ENCODE data around the gene PCSK5. TPM values are rescaled to one million over a fixed set of nuclear protein-coding genes. Genes with fewer than 3 reads are reported as not detected.

The PCSK5 gene
- polyA plus RNA-seq, 3 donors = 4.8 to 13.0 (median 7.1) TPM

GRCh38 chr9:76232861-76233489 is 342.5 kb downstream of the PCSK5 start:
- H2AFZ ChIP-seq (ENCODE audit: insufficient read depth, low read depth, low read length, poor library complexity, severe bottlenecking) = no peak overlapping the region
- TF ChIP-seq, protein P1, sequence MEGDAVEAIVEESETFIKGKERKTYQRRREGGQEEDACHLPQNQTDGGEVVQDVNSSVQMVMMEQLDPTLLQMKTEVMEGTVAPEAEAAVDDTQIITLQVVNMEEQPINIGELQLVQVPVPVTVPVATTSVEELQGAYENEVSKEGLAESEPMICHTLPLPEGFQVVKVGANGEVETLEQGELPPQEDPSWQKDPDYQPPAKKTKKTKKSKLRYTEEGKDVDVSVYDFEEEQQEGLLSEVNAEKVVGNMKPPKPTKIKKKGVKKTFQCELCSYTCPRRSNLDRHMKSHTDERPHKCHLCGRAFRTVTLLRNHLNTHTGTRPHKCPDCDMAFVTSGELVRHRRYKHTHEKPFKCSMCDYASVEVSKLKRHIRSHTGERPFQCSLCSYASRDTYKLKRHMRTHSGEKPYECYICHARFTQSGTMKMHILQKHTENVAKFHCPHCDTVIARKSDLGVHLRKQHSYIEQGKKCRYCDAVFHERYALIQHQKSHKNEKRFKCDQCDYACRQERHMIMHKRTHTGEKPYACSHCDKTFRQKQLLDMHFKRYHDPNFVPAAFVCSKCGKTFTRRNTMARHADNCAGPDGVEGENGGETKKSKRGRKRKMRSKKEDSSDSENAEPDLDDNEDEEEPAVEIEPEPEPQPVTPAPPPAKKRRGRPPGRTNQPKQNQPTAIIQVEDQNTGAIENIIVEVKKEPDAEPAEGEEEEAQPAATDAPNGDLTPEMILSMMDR (IDR thresholded peaks at IDR 0.05) = no peak
- Mint-ChIP-seq H3K9me3 (peaks cover 0 to 2% (median 0%) of the 10 kb centered on the region in 7 donors), H3K36me3 (no peaks in the 10 kb centered on the region), H3K4me1 (no peaks in the 10 kb centered on the region), H3K27me3 (ENCODE audit: low read depth in 3 of 3) (peaks cover 0 to 4% (median 1%) of the 10 kb centered on the region in 3 donors), H3K4me3 (no peak overlapping the region), H3K27ac (no peak overlapping the region)
- H3K9ac ChIP-seq (ENCODE audit: insufficient read depth, low read length, poor library complexity, severe bottlenecking) = no peak overlapping the region
- no peak overlapping the region for H3K4me2 ChIP-seq (replicated peaks; ENCODE audit: extremely low read depth, low read length, poor library complexity, severe bottlenecking)
- H3K79me2 ChIP-seq (ENCODE audit: insufficient read depth, low read length) = no peaks in the 10 kb centered on the region
- H4K20me1 ChIP-seq (ENCODE audit: insufficient read depth, low read length) = no peaks in the 10 kb centered on the region
- no peaks in the 10 kb centered on the region for H3K27me3 ChIP-seq (ENCODE audit: control insufficient read depth in 2 of 2, insufficient read depth in 2 of 2, low read length in 2 of 2)
- intact Hi-C loops (cut with micrococcal nuclease) = no loop called here
- H3K9me3 ChIP-seq (replicated peaks in 1 of 2; ENCODE audit: control insufficient read depth in 1 of 2, insufficient read depth in 1 of 2, low read length in 2 of 2) = no peaks in the 10 kb centered on the region
- 93% methylated on average over 5 of the region's 7 CpGs for WGBS (ENCODE audit: insufficient coverage)
- no peaks in the 10 kb centered on the region for H3K36me3 ChIP-seq (replicated peaks in 1 of 2; ENCODE audit: control insufficient read depth in 1 of 2, insufficient read depth in 2 of 2, low read length in 2 of 2)
- no peak overlapping the region for H3K27ac ChIP-seq (ENCODE audit: low read depth in 1 of 2, low read length in 2 of 2)
- no peaks in the 10 kb centered on the region for H3K4me1 ChIP-seq (ENCODE audit: control insufficient read depth in 1 of 2, insufficient read depth in 2 of 2, low read length in 2 of 2)
- DNase-seq = no peak
- no peak overlapping the region for H3K4me3 ChIP-seq (replicated peaks in 1 of 3; ENCODE audit: low read depth in 2 of 3, low read length in 3 of 3)

DNA sequence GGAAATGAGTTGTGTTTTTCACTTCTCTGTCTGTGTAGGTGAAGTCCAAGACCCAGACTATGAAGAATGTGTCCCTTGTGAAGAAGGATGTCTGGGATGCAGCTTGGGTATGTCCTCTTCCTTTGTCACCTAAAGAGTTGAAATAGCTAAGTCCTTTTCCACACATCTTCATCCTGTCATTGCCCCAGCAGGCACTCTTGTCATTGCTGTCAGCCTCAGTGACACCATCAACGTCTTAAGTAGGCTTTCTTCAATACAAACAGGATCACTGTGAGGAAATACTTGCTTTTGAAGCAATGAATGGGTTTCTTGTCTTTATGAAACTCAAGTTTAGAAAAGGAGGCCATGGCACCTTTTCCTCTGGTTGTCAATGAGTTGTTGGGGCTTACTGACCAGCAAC is 350.1 kb downstream of the PCSK5 start:
- DNase-seq = no peak
- Histone ChIP-seq H3K27me3 (ENCODE audit: control insufficient read depth in 2 of 2, insufficient read depth in 2 of 2, low read length in 2 of 2) (peaks cover 0 to 2% of the 10 kb centered on the region in 2 donors), H4K20me1 (ENCODE audit: insufficient read depth, low read length) (no peaks in the 10 kb centered on the region), H3K27ac (ENCODE audit: low read depth in 1 of 2, low read length in 2 of 2) (no peak overlapping the region), H3K36me3 (replicated peaks in 1 of 2; ENCODE audit: control insufficient read depth in 1 of 2, insufficient read depth in 2 of 2, low read length in 2 of 2) (no peaks in the 10 kb centered on the region), H3K4me1 (ENCODE audit: control insufficient read depth in 1 of 2, insufficient read depth in 2 of 2, low read length in 2 of 2) (peaks cover 3 to 8% of the 10 kb centered on the region in 2 donors), H3K9ac (ENCODE audit: insufficient read depth, low read length, poor library complexity, severe bottlenecking) (no peak overlapping the region), H2AFZ (ENCODE audit: insufficient read depth, low read depth, low read length, poor library complexity, severe bottlenecking) (no peak overlapping the region), H3K9me3 (replicated peaks in 1 of 2; ENCODE audit: control insufficient read depth in 1 of 2, insufficient read depth in 1 of 2, low read length in 2 of 2) (no peaks in the 10 kb centered on the region), H3K4me2 (replicated peaks; ENCODE audit: extremely low read depth, low read length, poor library complexity, severe bottlenecking) (no peak overlapping the region), H3K4me3 (replicated peaks in 1 of 3; ENCODE audit: low read depth in 2 of 3, low read length in 3 of 3) (no peak overlapping the region), H3K79me2 (ENCODE audit: insufficient read depth, low read length) (no peaks in the 10 kb centered on the region)
- Mint-ChIP-seq H3K27me3 (ENCODE audit: low read depth in 3 of 3) (peaks cover 0 to 5% (median 2%) of the 10 kb centered on the region in 3 donors), H3K36me3 (no peaks in the 10 kb centered on the region), H3K4me1 (peaks cover 8% of the 10 kb centered on the region), H3K27ac (no peak overlapping the region), H3K9me3 (no peaks in the 10 kb centered on the region), H3K4me3 (no peak overlapping the region)
- no CpG with 5 or more reads among the region's 1 CpG for WGBS (ENCODE audit: insufficient coverage)
- intact Hi-C loops (cut with micrococcal nuclease) = no loop called here
- TF ChIP-seq, protein P1 (IDR thresholded peaks at IDR 0.05) = no peak
